Mesenchymal stem cell (in vitro differentiated cells and primary cell): Measurements from ENCODE around the gene SNRPD1.

ENCODE experiments used
- DNase-seq: peaks from one replicate; pipeline ENCODE4 v3.0.0-alpha.2; 2013
- H2AFZ ChIP-seq: one replicate; pipeline ENCODE4 v1.6.1; 2013; ENCODE audit warnings: low read depth, mild to moderate bottlenecking, control low read depth, inconsistent platforms, low read length, moderate library complexity
- H2AK5ac ChIP-seq: 2 replicates; pipeline ENCODE4 v1.6.1; 2013; ENCODE audit warnings: low read length, moderate library complexity, mild to moderate bottlenecking, inconsistent platforms; ENCODE audit not compliant: severe bottlenecking
- H2BK120ac ChIP-seq: one replicate; pipeline ENCODE4 v1.6.1; 2013; ENCODE audit warnings: low read depth, mild to moderate bottlenecking, inconsistent platforms, low read length, moderate library complexity
- H2BK12ac ChIP-seq, 2 experiments: one replicate each; pipeline ENCODE4 v1.6.1; 2013; ENCODE audit warnings: inconsistent platforms in 2 of 2, low read length in 2 of 2, mild to moderate bottlenecking in 2 of 2, moderate library complexity in 2 of 2, control low read depth in 1 of 2
- H2BK15ac ChIP-seq: one replicate; pipeline ENCODE4 v1.6.1; 2013; ENCODE audit warnings: mild to moderate bottlenecking, low read depth, inconsistent platforms; ENCODE audit not compliant: poor library complexity, severe bottlenecking
- H2BK5ac ChIP-seq: 2 replicates; pipeline ENCODE4 v1.6.1; 2013; ENCODE audit warnings: low read depth, mild to moderate bottlenecking, low read length, control low read depth, inconsistent platforms; ENCODE audit not compliant: poor library complexity, severe bottlenecking
- H3K14ac ChIP-seq, 2 experiments: one replicate each; pipeline ENCODE4 v1.6.1; 2013; ENCODE audit warnings: inconsistent platforms in 2 of 2, low read length in 2 of 2, control low read depth in 1 of 2, mild to moderate bottlenecking in 1 of 2, moderate library complexity in 1 of 2
- H3K18ac ChIP-seq, 2 experiments: one replicate each; pipeline ENCODE4 v1.6.1; 2013; ENCODE audit warnings: inconsistent platforms in 2 of 2, low read length in 2 of 2, control low read depth in 1 of 2, low read depth in 1 of 2, mild to moderate bottlenecking in 1 of 2
- H3K23ac ChIP-seq, 2 experiments: one replicate each; pipeline ENCODE4 v1.6.1; 2013; ENCODE audit warnings: inconsistent platforms in 2 of 2, low read length in 2 of 2, mild to moderate bottlenecking in 2 of 2, moderate library complexity in 2 of 2, control low read depth in 1 of 2
- H3K27ac ChIP-seq: 2 replicates; pipeline ENCODE4 v1.5.1; 2013; ENCODE audit warnings: mild to moderate bottlenecking, moderate library complexity, low read length, control low read depth, inconsistent platforms; ENCODE audit not compliant: poor library complexity, severe bottlenecking
- H3K27me3 ChIP-seq, 2 experiments: 2 replicates each; pipeline versions ENCODE4 v1.6.1 to v1.7.0; 2013; ENCODE audit warnings: low read length in 2 of 2, mild to moderate bottlenecking in 2 of 2, moderate library complexity in 2 of 2, control low read depth in 1 of 2, inconsistent platforms in 1 of 2; ENCODE audit not compliant: control insufficient read depth in 1 of 2, insufficient read depth in 1 of 2
- H3K36me3 ChIP-seq, 2 experiments: 2 replicates each; pipeline versions ENCODE4 v1.6.1 to v1.7.0; 2013; ENCODE audit warnings: low read length in 2 of 2, control low read depth in 1 of 2, inconsistent platforms in 1 of 2, low read depth in 1 of 2, mild to moderate bottlenecking in 1 of 2; ENCODE audit not compliant: insufficient read depth in 2 of 2, control insufficient read depth in 1 of 2
- H3K4ac ChIP-seq, 2 experiments: one replicate each; pipeline ENCODE4 v1.6.1; 2013; ENCODE audit warnings: inconsistent platforms in 2 of 2, low read length in 2 of 2, mild to moderate bottlenecking in 2 of 2, moderate library complexity in 2 of 2, control low read depth in 1 of 2, low read depth in 1 of 2
- H3K4me1 ChIP-seq: 2 replicates; pipeline ENCODE4 v1.6.1; 2013; ENCODE audit warnings: low read depth, low read length, control low read depth; ENCODE audit not compliant: control insufficient read depth, insufficient read depth
- H3K4me2 ChIP-seq: 2 replicates; pipeline ENCODE4 v1.6.1; 2013; ENCODE audit warnings: low read length, mild to moderate bottlenecking, inconsistent platforms; ENCODE audit not compliant: poor library complexity, severe bottlenecking
- H3K4me3 ChIP-seq, 2 experiments: 2 replicates each; pipeline versions ENCODE4 v1.5.1 to v1.7.0; 2013; ENCODE audit warnings: low read length in 2 of 2, mild to moderate bottlenecking in 2 of 2, control low read depth in 1 of 2, low read depth in 1 of 2; ENCODE audit not compliant: insufficient read depth in 1 of 2
- H3K79me1 ChIP-seq: replicated peaks from 2 replicates; pipeline ENCODE4 v1.6.1; 2013; ENCODE audit warnings: mild to moderate bottlenecking, control low read depth, low read length, inconsistent platforms; ENCODE audit not compliant: poor library complexity, severe bottlenecking
- H3K9ac ChIP-seq: 2 replicates; pipeline ENCODE4 v1.7.0; 2013; ENCODE audit warnings: mild to moderate bottlenecking, low read length, moderate library complexity
- H3K9me3 ChIP-seq: 2 replicates; pipeline ENCODE4 v1.7.0; 2013; ENCODE audit warnings: mild to moderate bottlenecking, low read length; ENCODE audit not compliant: control insufficient read depth
- H4K8ac ChIP-seq: one replicate; pipeline ENCODE4 v1.6.1; 2013; ENCODE audit warnings: inconsistent platforms, mild to moderate bottlenecking, low read length, moderate library complexity
- H4K91ac ChIP-seq: one replicate; pipeline ENCODE4 v1.6.1; 2013; ENCODE audit warnings: mild to moderate bottlenecking, low read length, inconsistent platforms
- WGBS: methylation state at CpG from one replicate; pipeline ENCODE4 v1.1.7; 2013; ENCODE audit warnings: mixed read lengths; 5-methylcytosine and 5-hydroxymethylcytosine counted together

Gene SNRPD1

GRCh38 chr18:21629089-21629832 lies 17.1 kb downstream of the SNRPD1 start:
- Histone ChIP-seq H3K23ac (no peak overlapping the region), H3K18ac (no peak overlapping the region), H2AK5ac (no peak overlapping the region), H2BK5ac (no peak overlapping the region), H3K4me1 (no peaks in the 10 kb centered on the region), H2BK12ac (no peak overlapping the region), H3K9me3 (no peaks in the 10 kb centered on the region), H3K4ac (no peak overlapping the region), H3K27me3 (no peaks in the 10 kb centered on the region), H3K14ac (no peak overlapping the region), H3K4me2 (no peak overlapping the region), H3K36me3 (peaks cover 35 to 70% of the 10 kb centered on the region in 2 experiments), H4K8ac (no peak overlapping the region), H2BK120ac (no peak overlapping the region), H4K91ac (no peak overlapping the region), H3K79me1 (peaks cover 11% of the 10 kb centered on the region), H2AFZ (no peak overlapping the region), H3K27ac (no peak overlapping the region), H2BK15ac (no peak overlapping the region), H3K4me3 (no peak overlapping the region), H3K9ac (no peak overlapping the region)
- DNase-seq, result no peak
- WGBS, result over 99% methylated on average over 6 of the region's 9 CpGs

- H3K4me3 ChIP-seq, result no peak overlapping the region
- H3K79me1 ChIP-seq, result peaks cover 10% of the 10 kb centered on the region
- no peak overlapping the region for H3K14ac ChIP-seq
- no peak overlapping the region for H2BK15ac ChIP-seq
- H3K4me1 ChIP-seq, result no peaks in the 10 kb centered on the region
- H2BK12ac ChIP-seq, result no peak overlapping the region
- no peaks in the 10 kb centered on the region for H3K27me3 ChIP-seq
- no peak overlapping the region for H2BK5ac ChIP-seq
- H3K23ac ChIP-seq, result no peak overlapping the region
- DNase-seq, result peak; percentile 9
- no peak overlapping the region for H2AFZ ChIP-seq
- peaks cover 17 to 63% of the 10 kb centered on the region in 2 experiments for H3K36me3 ChIP-seq
- H3K27ac ChIP-seq, result no peak overlapping the region
- H3K4ac ChIP-seq, result no peak overlapping the region
- no peak overlapping the region for H4K91ac ChIP-seq
- H3K9me3 ChIP-seq, result no peaks in the 10 kb centered on the region
- no peak overlapping the region for H3K18ac ChIP-seq
- 100% methylated on average over 1 of the region's 1 CpG for WGBS
- H3K9ac ChIP-seq, result no peak overlapping the region
- no peak overlapping the region for H3K4me2 ChIP-seq
- no peak overlapping the region for H4K8ac ChIP-seq
- H2AK5ac ChIP-seq, result no peak overlapping the region
- H2BK120ac ChIP-seq, result no peak overlapping the region
These were observed 20.3 kb downstream of the SNRPD1 start for GRCh38 chr18:21632393-21632792.

GRCh38 chr18:21634588-21635199 lies 22.6 kb downstream of the SNRPD1 start:
- H3K9ac ChIP-seq, result no peak overlapping the region
- no peak overlapping the region for H2BK12ac ChIP-seq
- no peak for DNase-seq
- H3K18ac ChIP-seq, result no peak overlapping the region
- no peak overlapping the region for H3K4ac ChIP-seq
- no peak overlapping the region for H3K23ac ChIP-seq
- no peak overlapping the region for H3K14ac ChIP-seq
- no peak overlapping the region for H4K91ac ChIP-seq
- H2AFZ ChIP-seq, result no peak overlapping the region
- H3K27ac ChIP-seq, result no peak overlapping the region
- H4K8ac ChIP-seq, result no peak overlapping the region
- peaks cover 8% of the 10 kb centered on the region for H3K79me1 ChIP-seq
- no peaks in the 10 kb centered on the region for H3K4me1 ChIP-seq
- no peak overlapping the region for H3K4me2 ChIP-seq
- no peaks in the 10 kb centered on the region for H3K9me3 ChIP-seq
- H3K27me3 ChIP-seq, result no peaks in the 10 kb centered on the region
- H2BK120ac ChIP-seq, result no peak overlapping the region
- H2BK5ac ChIP-seq, result no peak overlapping the region
- WGBS, result over 99% methylated on average over 3 of the region's 4 CpGs
- no peak overlapping the region for H2AK5ac ChIP-seq
- peaks cover 14 to 42% of the 10 kb centered on the region in 2 experiments for H3K36me3 ChIP-seq
- H2BK15ac ChIP-seq, result no peak overlapping the region
- H3K4me3 ChIP-seq, result no peak overlapping the region

- Histone ChIP-seq H3K27ac (no peak overlapping the region), H3K27me3 (no peaks in the 10 kb centered on the region), H3K4me2 (no peak overlapping the region), H2BK5ac (no peak overlapping the region), H4K91ac (no peak overlapping the region), H2BK12ac (no peak overlapping the region), H3K4ac (no peak overlapping the region), H4K8ac (no peak overlapping the region), H3K18ac (no peak overlapping the region), H3K4me3 (no peak overlapping the region), H3K14ac (no peak overlapping the region), H3K23ac (no peak overlapping the region), H2AFZ (no peak overlapping the region), H3K4me1 (no peaks in the 10 kb centered on the region), H3K36me3 (peaks cover 7 to 26% of the 10 kb centered on the region in 2 experiments), H3K9ac (no peak overlapping the region), H3K79me1 (peaks cover 7% of the 10 kb centered on the region), H2BK15ac (no peak overlapping the region), H2BK120ac (no peak overlapping the region), H2AK5ac (no peak overlapping the region), H3K9me3 (no peaks in the 10 kb centered on the region)
- no peak for DNase-seq
- WGBS, result 94% methylated on average over 12 of the region's 13 CpGs
These were observed 24.7 kb downstream of the SNRPD1 start for GRCh38 chr18:21636769-21637168.
